GM19035 (cell line): ENCODE data around the gene MEG3.

Source experiments
- ATAC-seq: cut with Tn5 transposase; IDR thresholded peaks from one replicate; pipeline ENCODE4 v1.9.1; 2021; ENCODE audit not compliant: unreplicated experiment

MEG3 gene

DNA sequence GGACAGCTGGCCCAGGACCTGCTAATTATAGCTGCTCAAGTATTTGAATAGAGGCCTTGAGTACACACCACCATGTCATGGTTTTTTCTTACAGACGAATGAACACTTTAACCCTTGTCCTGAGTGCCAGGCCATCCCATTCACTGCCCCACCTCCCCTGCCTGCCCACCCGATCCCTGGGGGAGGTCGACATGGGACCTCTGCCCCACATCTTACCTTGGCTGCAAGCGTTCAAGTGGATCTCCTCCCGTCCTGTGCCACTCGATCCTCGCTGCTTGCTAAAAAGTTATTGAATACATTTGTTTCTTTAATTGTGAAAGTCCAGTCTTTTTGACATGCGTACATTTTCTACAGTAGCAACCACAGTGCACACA lies 67.3 kb downstream of the MEG3 start:
- no peak for ATAC-seq

DNA sequence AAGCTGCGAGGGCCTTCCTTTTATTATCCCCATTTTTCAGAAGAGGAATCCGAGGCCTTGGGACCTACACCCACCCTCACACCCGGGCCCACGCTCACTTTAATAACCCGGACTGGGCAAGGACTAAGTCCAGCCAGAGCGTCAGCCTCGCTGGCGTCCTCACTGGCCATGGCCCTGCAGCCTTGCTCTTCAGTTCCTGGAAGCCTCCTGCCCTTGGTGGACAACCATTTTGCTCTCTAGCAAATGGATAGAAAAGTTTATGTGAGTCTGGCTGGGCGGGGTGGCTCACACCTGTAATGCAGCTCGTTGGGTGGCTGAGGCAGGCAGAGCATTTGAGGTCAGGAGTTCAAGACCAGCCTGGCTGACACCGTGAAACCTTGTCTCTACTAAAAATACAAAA lies 67.8 kb downstream of the MEG3 start:
- ATAC-seq, result no peak

- no peak for ATAC-seq
These were observed 68.5 kb downstream of the MEG3 start for GRCh38 chr14:100894416-100894815.

DNA sequence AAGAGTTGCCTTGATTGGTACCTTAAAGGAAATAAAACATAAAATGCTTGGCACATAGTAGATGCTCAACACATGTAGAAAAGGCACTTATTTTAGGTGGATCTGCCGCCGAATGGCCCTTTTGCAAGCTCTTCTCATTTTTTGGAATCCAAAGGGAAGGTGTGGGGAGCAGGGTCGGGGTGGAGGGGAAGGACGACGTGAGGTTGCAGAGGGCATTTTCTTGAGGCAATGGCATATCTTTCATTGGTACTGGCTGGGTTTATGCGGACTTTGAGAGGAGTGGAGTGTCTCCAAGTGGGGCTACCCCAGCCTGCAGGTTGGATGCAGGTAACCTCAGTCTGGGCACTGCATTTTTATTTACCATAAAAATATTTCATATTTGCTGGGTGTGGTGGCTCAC lies 69.5 kb downstream of the MEG3 start:
- no peak for ATAC-seq

DNA sequence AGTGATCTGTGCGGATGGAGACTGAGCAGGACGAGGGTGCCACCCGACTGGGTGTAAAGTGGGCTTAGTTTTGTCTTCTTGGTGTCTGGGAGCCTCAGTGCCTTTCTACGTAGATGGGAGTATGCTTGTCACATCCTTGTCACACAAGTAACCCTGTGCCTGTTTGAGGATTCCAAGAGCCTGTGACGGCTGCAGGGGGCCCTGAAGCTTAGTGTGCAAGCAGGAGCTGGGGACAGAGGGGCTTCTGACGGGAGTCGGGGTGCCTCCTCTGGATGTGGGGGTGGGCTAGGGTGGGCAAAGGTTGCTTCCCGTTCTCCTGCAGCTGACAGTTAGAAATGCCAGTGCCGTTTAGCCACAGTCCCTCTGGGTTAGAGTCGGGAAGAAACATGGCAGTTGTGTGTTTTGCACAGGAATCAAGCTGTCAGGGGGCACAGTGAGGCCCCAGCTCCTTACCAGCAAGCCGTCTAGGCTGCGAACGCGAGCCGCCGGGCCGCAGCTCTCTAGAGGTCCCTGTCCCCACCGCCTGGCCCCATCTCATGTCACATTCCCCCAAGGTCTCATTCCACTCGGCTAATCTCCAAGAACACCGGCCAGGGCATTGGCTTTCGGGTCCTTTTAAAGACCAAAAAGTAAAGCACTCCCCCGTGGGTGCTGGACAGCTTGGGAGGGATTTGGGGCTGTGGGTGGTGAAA lies 70.6 kb downstream of the MEG3 start:
- no peak for ATAC-seq

- ATAC-seq, result no peak
These were observed 72.5 kb downstream of the MEG3 start for GRCh38 chr14:100898465-100898864.

GRCh38 chr14:100898935-100899883 lies 73.3 kb downstream of the MEG3 start:
- no peak for ATAC-seq

GRCh38 chr14:100899884-100900771 lies 74.2 kb downstream of the MEG3 start:
- ATAC-seq, result no peak

- ATAC-seq, result no peak
These were observed 75.0 kb downstream of the MEG3 start for GRCh38 chr14:100900837-100901390.

- ATAC-seq, result no peak
These were observed 75.7 kb downstream of the MEG3 start for GRCh38 chr14:100901391-100902183.

GRCh38 chr14:100902295-100903133 lies 76.6 kb downstream of the MEG3 start:
- ATAC-seq, result no peak

DNA sequence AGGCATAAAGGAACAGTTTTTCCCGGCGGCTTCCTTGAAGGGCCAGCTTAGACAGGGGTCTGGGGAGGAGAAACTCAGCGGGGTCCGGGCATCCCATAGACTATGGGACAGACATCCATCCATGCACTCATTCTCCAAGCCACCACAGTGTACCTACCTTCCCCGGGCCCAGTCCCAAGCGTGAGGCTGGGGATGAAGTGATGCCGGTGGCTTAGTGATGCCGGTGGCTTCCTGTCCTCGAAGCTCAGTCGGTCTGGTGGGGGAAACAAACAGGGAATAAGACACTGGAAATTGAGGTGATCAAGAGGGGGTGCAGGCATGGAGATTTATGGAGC lies 77.2 kb downstream of the MEG3 start:
- ATAC-seq, result no peak

DNA sequence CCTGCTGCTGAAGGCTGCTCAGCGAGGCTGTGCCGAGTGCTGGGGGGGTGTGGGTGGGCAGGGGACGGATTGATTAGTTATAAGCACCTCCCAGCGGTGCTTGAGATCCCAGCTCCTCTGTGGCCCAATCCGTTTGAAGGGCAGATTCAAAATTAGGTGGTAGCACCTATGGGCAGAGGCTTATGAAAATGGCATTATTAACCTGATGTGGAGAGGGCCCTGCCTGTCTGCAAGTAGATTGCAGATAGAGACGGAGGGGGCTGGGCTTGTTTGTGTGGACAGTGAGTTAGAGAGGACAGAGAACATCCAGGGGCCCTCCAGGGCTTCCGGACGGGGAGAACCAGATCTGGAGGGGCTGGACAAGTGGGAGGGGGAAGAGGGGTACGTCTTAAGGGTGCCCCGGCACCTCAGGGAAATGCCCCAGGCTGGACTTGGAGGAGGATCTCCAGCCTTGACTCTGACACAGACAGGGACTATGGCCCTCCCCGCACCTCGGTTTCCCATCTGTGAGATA lies 77.8 kb downstream of the MEG3 start, which contains the start of gene RTL1:
Gene RTL1 (minus strand): TSS at position 51 of the 514 bp plus-strand sequence. CDS start 18,934 bp downstream, outside the sequence.
- no peak for ATAC-seq

- ATAC-seq, result no peak
These were observed 78.6 kb downstream of the MEG3 start for GRCh38 chr14:100904307-100905087.

DNA sequence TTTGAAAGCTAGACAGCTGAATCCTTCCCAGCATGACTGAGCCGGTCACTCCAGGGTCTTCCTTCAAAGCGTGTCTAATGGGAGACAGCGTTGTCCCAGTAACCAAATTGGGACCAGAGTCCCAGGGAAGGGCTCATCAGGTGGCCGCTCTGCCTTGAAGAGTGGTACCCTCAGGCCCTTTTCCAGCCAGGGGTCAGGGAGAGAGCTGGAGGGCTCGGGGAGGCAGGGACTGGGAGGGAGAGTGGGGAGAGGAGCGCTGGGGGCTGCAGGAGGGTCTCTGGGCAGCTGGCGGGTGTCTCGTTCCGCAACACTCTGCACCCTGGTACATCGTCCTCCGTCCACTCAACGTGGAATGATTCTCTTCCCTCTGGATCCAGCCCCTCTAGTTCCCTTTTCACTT lies 79.2 kb downstream of the MEG3 start:
- no peak for ATAC-seq

GRCh38 chr14:100906420-100906819 lies 80.5 kb downstream of the MEG3 start:
- ATAC-seq, result no peak

GRCh38 chr14:100907240-100907639 lies 81.3 kb downstream of the MEG3 start:
- no peak for ATAC-seq

- ATAC-seq, result no peak
These were observed 83.5 kb downstream of the MEG3 start for GRCh38 chr14:100909439-100909838.
